ENCODE measurements around the gene KLHL25.

GRCh38 chr15:85839643-85840042 is 44.9 kb upstream of the KLHL25 start:
- TF ChIP-seq CREM (IDR thresholded peaks at IDR 0.05) (no peak), CREM (CRISPR knock-in tag; IDR thresholded peaks at IDR 0.05) (no peak), MXI1 (IDR thresholded peaks at IDR 0.05; ENCODE audit: borderline replicate concordance, low read depth, low read length) (no peak), ZBTB33 (CRISPR knock-in tag; IDR thresholded peaks at IDR 0.05) (no peak), ZNF777 (CRISPR knock-in tag; IDR thresholded peaks at IDR 0.05) (no peak), MNT (IDR thresholded peaks at IDR 0.05) (no peak)

All from HepG2 (cell line).